KOPT-K1 (cell line): ENCODE measurements around the gene MYEOV.

Source experiments
- H3K27ac ChIP-seq: fragments of 200-600 bp; sonication (generic); 2 replicates; pipeline ENCODE4 v1.5.1; 2016; ENCODE audit warnings: antibody characterized with exemption, mild to moderate bottlenecking, low read depth, low read length; ENCODE audit not compliant: poor library complexity, severe bottlenecking
- H3K36me3 ChIP-seq: fragments of 200-600 bp; sonication (generic); 2 replicates; pipeline ENCODE4 v1.5.1; 2017; ENCODE audit warnings: antibody characterized with exemption, mild to moderate bottlenecking, low read length, moderate library complexity; ENCODE audit not compliant: insufficient read depth
- H3K9me3 ChIP-seq: fragments of 200-600 bp; sonication (generic); 2 replicates; pipeline ENCODE4 v1.5.1; 2017; ENCODE audit warnings: antibody characterized with exemption, low read length, mild to moderate bottlenecking; ENCODE audit not compliant: insufficient read depth, poor library complexity, severe bottlenecking

MYEOV gene

GRCh38 chr11:69309631-69310280 is 15.8 kb downstream of the MYEOV start:
- Histone ChIP-seq H3K36me3 (no peaks in the 10 kb centered on the region), H3K9me3 (no peaks in the 10 kb centered on the region), H3K27ac (no peak overlapping the region)

DNA sequence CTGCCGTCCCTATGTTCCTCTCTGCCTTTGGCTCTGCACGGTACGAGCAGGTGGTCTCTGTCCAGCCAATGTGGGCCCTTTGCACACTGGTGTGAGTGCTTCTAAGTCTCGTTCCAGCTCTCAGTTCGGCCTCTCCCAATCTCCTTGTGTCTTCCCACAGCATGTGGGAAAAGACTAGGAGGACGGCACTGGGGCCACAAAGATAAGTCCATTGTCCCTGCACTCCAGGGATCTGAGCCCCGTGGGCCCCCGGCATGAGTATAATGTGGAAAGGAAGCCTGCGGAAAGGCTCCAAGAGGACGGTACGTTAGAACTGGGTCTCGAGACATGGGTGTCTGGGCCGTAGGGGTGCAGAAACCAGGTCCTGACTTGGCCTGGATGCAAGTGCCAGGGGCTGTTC is 16.4 kb downstream of the MYEOV start:
- no peak overlapping the region for H3K27ac ChIP-seq
- no peaks in the 10 kb centered on the region for H3K36me3 ChIP-seq

DNA sequence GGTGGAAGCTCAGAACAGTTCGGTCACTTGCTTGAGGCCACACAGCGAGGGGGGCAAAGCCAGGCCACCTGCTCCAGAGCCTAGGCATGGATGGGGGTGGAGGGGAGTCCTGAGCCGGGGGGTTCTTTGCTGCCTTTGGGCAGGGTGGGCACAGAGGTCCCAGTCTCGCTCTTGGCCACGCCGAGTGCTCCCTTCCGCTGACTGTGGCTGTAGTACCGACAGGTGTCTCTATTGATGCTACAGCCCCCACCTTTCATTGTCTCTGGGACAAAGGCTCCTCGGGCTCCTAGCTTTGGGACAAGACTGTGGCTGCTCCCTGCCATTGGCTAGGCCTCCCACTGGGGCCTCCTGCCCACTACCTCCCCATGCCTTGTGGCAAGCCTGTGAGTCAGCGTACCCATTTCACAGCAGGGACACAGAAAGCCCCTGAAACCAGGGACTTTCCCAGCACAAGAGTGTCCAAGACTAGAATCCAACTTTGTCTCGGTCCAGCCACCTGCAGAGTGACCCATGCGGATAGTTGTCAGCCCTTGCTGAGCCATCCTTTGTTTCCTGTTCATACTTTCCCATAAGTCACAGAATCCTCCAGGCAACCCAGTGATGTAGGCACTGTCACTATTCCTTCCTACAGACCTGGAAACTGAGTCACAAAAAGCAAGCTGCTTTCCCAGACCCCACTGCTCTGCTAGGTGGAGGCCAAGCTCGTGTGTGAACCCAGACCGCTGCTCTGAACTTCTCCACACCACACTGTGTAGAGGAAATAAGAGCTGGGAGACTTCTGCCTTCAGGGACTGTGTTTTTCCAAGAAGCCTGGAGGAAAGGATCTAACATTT is 17.2 kb downstream of the MYEOV start:
- H3K27ac ChIP-seq, result peak overlapping the region; percentile 63
- no peaks in the 10 kb centered on the region for H3K36me3 ChIP-seq
- no peaks in the 10 kb centered on the region for H3K9me3 ChIP-seq

More for the DNA sequence above, 16.4 kb downstream of the MYEOV start:
- no peaks in the 10 kb centered on the region for H3K9me3 ChIP-seq

GRCh38 chr11:69311767-69312385 is 17.9 kb downstream of the MYEOV start:
- H3K36me3 ChIP-seq, result no peaks in the 10 kb centered on the region
- peak overlapping the region; percentile 63 for H3K27ac ChIP-seq
- no peaks in the 10 kb centered on the region for H3K9me3 ChIP-seq

GRCh38 chr11:69312453-69313404 is 18.8 kb downstream of the MYEOV start:
- H3K36me3 ChIP-seq, result no peaks in the 10 kb centered on the region

GRCh38 chr11:69313992-69314391 is 20.0 kb downstream of the MYEOV start:
- no peaks in the 10 kb centered on the region for H3K9me3 ChIP-seq
- H3K36me3 ChIP-seq, result no peaks in the 10 kb centered on the region
- no peak overlapping the region for H3K27ac ChIP-seq

More at GRCh38 chr11:69312453-69313404, 18.8 kb downstream of the MYEOV start:
- H3K27ac ChIP-seq, result peak overlapping the region; percentile 63
- H3K9me3 ChIP-seq, result no peaks in the 10 kb centered on the region

DNA sequence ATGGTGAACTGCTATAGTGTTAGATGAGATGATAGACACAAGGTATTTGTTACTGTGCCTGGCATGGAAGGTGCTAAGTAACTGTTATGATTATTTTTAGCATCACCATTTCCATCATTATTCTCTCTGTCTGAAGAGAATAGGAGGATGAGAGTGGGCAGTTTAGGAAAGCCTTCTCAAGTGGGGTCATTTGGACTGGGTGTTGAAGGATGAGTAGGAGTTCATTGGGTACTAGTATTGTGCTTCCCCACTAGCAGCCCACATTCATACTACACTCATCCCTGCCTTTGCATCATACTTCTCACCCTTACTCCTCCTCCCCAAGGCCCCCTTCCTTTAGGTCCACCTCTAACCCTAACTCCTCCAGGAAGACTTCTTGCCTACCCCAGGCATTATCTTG is 20.6 kb downstream of the MYEOV start:
- Histone ChIP-seq H3K36me3 (no peaks in the 10 kb centered on the region), H3K9me3 (no peaks in the 10 kb centered on the region), H3K27ac (no peak overlapping the region)

- no peak overlapping the region for H3K27ac ChIP-seq
- no peaks in the 10 kb centered on the region for H3K9me3 ChIP-seq
- no peaks in the 10 kb centered on the region for H3K36me3 ChIP-seq
These were observed 23.0 kb downstream of the MYEOV start for GRCh38 chr11:69316956-69317355.

GRCh38 chr11:69317401-69318092 is 23.6 kb downstream of the MYEOV start:
- Histone ChIP-seq H3K9me3 (no peaks in the 10 kb centered on the region), H3K27ac (no peak overlapping the region), H3K36me3 (no peaks in the 10 kb centered on the region)

DNA sequence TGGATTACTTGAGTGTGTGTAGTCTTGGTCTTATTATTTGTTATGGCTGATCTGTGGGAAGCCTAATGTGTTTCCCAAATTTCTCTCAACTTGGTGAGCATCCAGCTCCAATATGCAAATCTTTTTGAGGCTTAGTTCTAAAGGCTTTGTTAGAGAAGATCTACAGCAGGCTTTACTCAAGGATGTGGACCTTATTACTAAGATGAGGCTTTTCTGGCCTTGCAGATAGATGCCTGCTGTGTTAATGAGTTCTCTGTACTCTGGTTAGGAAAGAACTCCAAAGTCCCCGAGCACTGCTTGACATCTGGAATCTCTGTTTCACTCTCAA is 24.1 kb downstream of the MYEOV start:
- H3K9me3 ChIP-seq, result no peaks in the 10 kb centered on the region
- no peak overlapping the region for H3K27ac ChIP-seq
- no peaks in the 10 kb centered on the region for H3K36me3 ChIP-seq

GRCh38 chr11:69319255-69320106 is 25.5 kb downstream of the MYEOV start:
- no peaks in the 10 kb centered on the region for H3K36me3 ChIP-seq
- H3K27ac ChIP-seq, result no peak overlapping the region
- H3K9me3 ChIP-seq, result no peaks in the 10 kb centered on the region

DNA sequence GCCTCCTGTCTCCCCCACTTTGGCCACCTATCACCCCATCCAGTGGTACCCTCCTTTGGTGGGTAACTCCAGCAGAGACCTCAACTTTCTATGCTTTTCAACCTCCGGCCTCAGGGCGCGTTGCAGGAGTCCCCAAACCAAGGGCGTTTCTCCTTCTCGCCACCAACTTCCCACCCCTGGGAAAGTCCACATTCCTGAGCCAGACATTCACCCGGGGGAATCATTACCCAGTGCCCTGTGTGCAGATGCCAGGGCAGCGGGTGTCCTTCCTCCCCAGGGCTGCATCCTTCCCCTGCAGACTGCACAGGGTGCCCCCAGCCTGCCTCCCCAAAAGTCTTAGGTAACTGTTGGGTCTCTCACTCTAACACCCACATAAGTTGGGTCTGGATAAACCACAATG is 26.4 kb downstream of the MYEOV start:
- Histone ChIP-seq H3K36me3 (no peaks in the 10 kb centered on the region), H3K27ac (no peak overlapping the region), H3K9me3 (no peaks in the 10 kb centered on the region)

GRCh38 chr11:69320756-69321741 is 27.1 kb downstream of the MYEOV start:
- Histone ChIP-seq H3K9me3 (no peaks in the 10 kb centered on the region), H3K36me3 (no peaks in the 10 kb centered on the region), H3K27ac (no peak overlapping the region)
